ENCODE results near the gene LAPTM5.

Gene LAPTM5

GRCh38 chr1:30787266-30787665, 29.7 kb upstream of the LAPTM5 start:
- DNase-seq (ENCODE audit: low read depth in 2 of 2), result no peak

- DNase-seq (ENCODE audit: low read depth in 2 of 2), result no peak
Measured at GRCh38 chr1:30786264-30786991, 28.9 kb upstream of the LAPTM5 start.

- no peak for DNase-seq (ENCODE audit: low read depth in 2 of 2)
Measured at GRCh38 chr1:30785714-30786113, 28.1 kb upstream of the LAPTM5 start.

GRCh38 chr1:30785181-30785580, 27.6 kb upstream of the LAPTM5 start:
- DNase-seq (ENCODE audit: low read depth in 2 of 2), result no peak

- DNase-seq (ENCODE audit: low read depth in 2 of 2), result no peak
Measured at GRCh38 chr1:30783256-30783915, 25.8 kb upstream of the LAPTM5 start.

- peak; percentile 44 to 50 for DNase-seq (ENCODE audit: low read depth in 2 of 2)
Measured at GRCh38 chr1:30782361-30783255, 25.0 kb upstream of the LAPTM5 start.

GRCh38 chr1:30781906-30782305, 24.3 kb upstream of the LAPTM5 start:
- DNase-seq (ENCODE audit: low read depth in 2 of 2), result no peak

GRCh38 chr1:30780409-30780808, 22.8 kb upstream of the LAPTM5 start:
- no peak for DNase-seq (ENCODE audit: low read depth in 2 of 2)

GRCh38 chr1:30779294-30780071, 21.9 kb upstream of the LAPTM5 start:
- peak; percentile 80 to 89 for DNase-seq (ENCODE audit: low read depth in 2 of 2)

- DNase-seq (ENCODE audit: low read depth in 2 of 2), result no peak
Measured at GRCh38 chr1:30778979-30779293, 21.4 kb upstream of the LAPTM5 start.

- no peak for DNase-seq (ENCODE audit: low read depth in 2 of 2)
Measured at GRCh38 chr1:30778154-30778978, 20.8 kb upstream of the LAPTM5 start.

GRCh38 chr1:30777904-30778153, 20.3 kb upstream of the LAPTM5 start:
- no peak for DNase-seq (ENCODE audit: low read depth in 2 of 2)

GRCh38 chr1:30777060-30777903, 19.7 kb upstream of the LAPTM5 start:
- DNase-seq (ENCODE audit: low read depth in 2 of 2), result no peak

- no peak for DNase-seq (ENCODE audit: low read depth in 2 of 2)
Measured at GRCh38 chr1:30776097-30777059, 18.8 kb upstream of the LAPTM5 start.

- no peak for DNase-seq (ENCODE audit: low read depth in 2 of 2)
Measured at GRCh38 chr1:30775433-30775975, 17.9 kb upstream of the LAPTM5 start.

GRCh38 chr1:30774550-30775432, 17.2 kb upstream of the LAPTM5 start:
- no peak for DNase-seq (ENCODE audit: low read depth in 2 of 2)

GRCh38 chr1:30773722-30774358, 16.3 kb upstream of the LAPTM5 start:
- no peak for DNase-seq (ENCODE audit: low read depth in 2 of 2)

Data from activated CD8-positive, alpha-beta memory T cell treated with anti-CD3 and anti-CD28 coated beads for 4 hours (primary cell).